GM21367 (cell line): ENCODE measurements around the gene DHRS9.
A peak's percentile ranks its signal among the peaks of the same experiment; 100 is the strongest.

Source experiments
- ATAC-seq: cut with Tn5 transposase; IDR thresholded peaks from one replicate; pipeline ENCODE4 v1.9.1; 2021; ENCODE audit not compliant: unreplicated experiment

DHRS9 gene

DNA sequence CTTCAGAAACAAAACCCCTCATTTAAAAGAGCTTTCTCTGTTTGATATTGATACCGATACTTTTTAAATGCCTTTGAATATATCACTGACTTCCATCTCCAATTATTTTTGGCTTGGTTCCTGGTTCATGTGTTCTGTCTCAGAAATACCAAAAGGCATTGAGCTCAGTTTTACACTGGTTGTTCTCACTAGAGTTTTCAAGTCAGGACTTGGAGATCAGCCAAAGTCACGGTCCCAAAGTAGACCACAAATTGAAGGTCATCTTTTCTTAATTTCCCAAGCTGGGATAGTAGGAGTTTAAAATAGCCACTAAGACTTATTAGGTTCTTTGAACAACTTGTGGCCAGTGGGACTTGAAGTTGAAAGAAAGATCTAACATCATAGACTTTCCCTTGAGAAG lies 24.2 kb downstream of the DHRS9 start:
- no peak for ATAC-seq

- ATAC-seq: no peak
These were observed 25.3 kb downstream of the DHRS9 start for GRCh38 chr2:169094676-169095075.

GRCh38 chr2:169095621-169096105 lies 26.3 kb downstream of the DHRS9 start:
- no peak for ATAC-seq

GRCh38 chr2:169104848-169105247 lies 35.5 kb downstream of the DHRS9 start:
- ATAC-seq: no peak

GRCh38 chr2:169105476-169105875 lies 36.1 kb downstream of the DHRS9 start:
- ATAC-seq: no peak

DNA sequence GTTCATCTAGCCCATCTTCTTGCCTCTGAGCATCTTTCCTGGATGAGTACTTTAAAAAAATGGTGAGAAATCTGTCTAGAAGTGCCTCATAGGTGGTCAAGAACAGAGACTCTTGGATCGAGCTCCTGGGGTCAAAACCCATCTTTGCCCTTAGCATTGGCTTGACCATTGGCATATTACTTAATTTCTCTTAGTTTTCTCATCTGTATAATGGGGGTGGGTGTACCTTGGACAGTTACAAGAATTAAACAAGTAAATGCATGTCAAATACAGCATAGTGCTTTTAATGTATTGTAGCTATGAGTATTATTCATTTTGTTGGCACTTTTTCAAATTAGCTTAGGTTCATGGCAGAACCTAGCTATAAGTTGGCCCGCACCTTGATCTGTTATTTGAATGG lies 36.8 kb downstream of the DHRS9 start:
- ATAC-seq: no peak

DNA sequence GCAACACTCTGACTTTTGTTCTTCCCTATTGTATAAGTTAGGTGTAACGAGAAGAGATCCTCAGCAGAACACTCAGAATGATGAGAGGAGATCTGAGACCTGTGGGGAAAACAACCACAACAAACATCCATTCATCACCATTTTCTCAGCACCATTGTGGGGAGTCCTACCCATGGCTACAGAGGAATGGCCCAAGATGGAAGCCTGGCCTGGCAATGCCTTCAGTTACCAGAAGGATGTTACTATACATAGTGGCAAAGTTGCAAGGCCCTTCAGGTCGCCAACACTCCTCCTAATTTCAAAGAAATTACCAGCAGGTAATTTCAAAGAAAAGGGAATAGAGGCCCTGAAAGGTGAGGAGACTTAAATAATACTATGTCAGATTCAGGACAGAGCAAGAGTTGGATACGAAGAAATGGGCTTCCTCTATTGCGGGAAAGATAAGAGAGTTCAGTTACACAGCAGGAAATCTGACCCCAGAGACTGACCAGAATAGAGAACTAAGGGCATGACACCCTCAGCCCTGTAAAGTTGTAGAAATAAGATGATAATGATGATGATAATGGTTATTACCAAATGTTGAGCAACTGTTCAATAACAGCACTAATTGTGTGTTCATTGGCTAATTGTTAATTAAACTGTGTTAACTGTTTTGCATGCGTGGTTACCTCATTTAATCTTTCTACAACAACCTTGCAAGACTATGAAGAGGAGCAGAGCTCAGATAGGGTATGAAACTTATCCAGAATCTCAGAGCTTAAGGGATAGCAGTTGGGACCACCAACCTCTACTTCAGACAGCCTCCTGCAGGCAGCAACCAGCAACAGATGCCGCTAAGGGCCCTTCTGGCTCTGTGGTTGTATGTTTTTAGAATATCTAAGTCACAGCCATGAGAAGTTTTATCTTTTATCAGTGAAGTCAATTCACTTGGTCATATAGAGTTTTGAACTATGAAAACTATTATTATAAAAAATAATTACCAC lies 37.5 kb downstream of the DHRS9 start:
- no peak for ATAC-seq

DNA sequence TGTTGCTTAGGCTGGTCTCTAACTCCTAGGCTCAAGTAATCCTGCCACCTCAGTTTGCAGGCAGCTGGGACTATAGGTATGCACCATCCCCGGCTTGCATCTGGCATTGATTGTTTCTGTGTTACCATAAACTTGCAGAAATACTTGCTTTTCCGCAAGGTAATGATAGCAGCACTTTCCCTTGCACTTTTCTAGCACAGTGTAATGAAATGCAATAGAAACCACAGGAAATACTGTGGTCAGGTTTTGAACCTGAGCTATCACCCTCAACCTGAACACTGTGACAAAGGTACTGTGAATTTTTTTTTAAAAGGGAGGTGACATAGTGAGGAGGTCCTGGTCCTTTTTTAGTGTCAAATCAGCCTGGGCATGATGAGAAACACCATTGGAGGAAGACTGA lies 38.3 kb downstream of the DHRS9 start:
- ATAC-seq: peak; percentile 93

DNA sequence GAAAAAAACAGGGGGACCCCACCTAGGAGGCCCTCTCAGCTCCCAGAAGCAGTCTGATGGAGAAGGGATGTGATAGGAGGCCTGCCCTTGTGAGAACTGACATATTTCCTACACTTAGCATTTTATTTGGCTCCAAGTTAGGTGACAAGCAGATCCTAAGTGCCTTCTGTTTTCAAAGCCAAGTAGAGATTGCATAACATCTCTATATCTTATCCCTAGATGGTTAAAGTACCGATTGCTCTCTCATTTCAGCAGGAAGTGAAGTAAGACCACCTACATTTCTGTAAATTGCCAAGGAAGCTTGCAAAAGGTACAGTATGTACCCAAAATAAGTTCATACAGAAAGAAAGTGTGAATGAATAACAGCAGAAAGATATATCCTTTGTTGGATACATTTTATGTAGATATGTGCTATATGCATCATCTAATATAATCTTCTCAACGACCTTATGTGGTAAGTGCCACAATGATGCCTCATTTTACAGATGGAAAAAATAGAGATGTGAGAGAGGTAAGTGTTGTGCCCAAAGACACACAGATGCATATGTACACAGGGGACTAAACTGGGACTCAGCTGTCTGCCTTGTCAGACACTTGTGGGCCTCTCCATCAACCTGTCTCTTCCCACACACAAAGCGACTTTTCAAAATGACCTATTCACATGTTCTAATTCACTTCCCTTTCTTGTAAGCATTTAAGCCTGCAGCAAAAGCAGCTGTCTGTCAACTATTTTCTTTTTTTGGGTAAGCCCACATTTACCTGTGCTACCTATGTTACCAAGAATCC lies 38.9 kb downstream of the DHRS9 start:
- ATAC-seq: no peak

DNA sequence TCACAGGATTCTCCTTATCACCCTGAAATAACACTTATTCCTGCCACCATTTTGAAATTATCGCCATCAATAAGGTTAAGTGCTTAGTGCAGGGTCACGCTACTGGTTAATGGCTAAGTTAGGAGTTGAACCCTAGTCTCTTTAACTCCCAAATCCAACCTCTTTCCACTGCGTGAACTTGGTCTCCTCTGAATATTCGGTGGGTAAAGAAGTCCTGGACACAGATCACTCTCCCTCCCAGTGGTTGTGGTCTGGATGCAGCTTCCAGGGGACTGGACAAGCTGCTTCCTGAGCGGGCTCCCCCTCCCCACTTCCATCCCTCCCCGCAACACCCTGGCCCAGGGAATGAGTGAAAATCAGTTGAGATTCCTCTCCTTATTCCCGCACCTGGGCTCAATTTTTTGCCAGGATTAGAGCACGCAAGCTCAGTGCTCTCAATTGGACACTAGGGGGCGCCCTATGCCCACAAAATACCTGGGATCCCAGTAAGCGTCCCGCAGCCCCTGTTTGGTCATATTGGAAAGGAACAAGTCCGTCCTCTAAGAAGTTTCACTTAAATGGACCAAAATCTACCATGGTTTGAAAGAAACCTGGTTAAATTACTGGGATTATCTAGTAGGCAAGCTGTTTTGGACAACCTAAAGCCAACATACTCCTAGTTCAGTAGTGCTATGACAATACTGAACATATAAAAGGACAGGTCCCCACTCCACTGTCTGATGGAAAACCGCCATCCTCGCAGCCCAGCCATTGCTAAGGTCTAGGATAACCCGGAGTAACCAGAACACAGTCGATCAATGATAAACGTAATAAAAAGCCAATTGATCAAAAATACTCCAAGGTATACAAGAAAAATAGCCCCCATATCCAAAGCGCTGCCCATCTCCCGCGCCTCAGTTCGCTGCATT lies 40.4 kb downstream of the DHRS9 start:
- peak; percentile 49 for ATAC-seq

- ATAC-seq: no peak
These were observed 41.1 kb downstream of the DHRS9 start for GRCh38 chr2:169110419-169110818.

GRCh38 chr2:169110916-169111315 lies 41.6 kb downstream of the DHRS9 start:
- ATAC-seq: no peak

DNA sequence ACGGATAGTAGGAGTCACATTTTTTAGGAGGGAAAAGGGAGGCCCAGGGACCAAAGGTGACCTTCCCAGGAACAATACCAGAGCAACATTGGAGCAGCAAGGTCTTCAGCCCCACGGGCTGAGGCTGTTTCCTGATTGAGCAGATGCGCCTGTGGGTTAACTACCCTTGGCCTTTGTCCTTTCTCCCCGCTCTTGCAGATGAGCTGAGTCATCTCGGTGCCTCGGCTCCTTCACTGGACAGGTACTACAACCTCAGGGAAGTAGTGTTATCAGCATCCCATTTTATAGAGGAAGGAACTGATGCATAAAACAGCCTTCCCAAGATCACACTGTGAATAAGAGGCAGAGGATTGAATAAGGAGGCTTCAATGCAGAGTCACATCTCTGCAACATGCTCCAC lies 43.5 kb downstream of the DHRS9 start:
- no peak for ATAC-seq

DNA sequence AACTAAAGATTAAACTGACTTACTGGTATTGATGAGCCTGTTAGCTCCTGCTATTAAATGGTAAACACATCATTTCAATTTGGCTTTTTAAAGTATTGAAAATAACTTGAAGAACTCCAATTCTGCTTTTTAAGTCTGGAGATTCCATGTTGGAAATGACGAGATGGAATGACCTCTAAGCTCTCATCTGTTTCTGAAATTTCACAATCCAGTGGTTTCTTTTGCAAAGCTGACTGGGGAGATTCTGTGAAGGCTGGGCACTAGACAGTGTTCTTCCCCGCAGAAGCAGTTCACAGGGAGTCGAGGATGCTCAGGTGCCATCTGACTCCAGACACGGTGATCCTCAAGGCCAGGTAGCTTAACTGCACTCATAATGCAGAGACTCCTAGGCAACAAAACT lies 44.7 kb downstream of the DHRS9 start:
- ATAC-seq: no peak

- no peak for ATAC-seq
These were observed 47.0 kb downstream of the DHRS9 start for GRCh38 chr2:169116327-169116726.

DNA sequence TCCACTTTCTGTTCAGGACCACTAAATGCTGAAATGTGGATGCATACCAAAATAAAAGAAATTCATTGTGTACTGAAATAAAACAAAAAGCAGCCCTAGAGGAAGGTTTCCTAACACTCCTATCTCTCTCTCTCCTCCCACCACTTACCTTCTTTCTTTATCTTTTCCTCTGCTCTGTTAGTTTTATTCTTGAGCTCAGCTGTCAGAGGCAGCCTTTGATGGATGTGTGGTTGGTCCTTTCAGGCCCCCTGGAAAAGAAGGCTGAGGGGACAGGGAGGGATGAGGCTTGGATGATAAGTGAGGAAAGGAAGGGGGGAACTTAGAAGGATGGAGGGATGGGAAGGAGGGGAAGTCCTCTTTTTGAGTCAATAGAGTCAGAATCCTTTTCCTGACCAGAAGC lies 47.6 kb downstream of the DHRS9 start:
- ATAC-seq: no peak

DNA sequence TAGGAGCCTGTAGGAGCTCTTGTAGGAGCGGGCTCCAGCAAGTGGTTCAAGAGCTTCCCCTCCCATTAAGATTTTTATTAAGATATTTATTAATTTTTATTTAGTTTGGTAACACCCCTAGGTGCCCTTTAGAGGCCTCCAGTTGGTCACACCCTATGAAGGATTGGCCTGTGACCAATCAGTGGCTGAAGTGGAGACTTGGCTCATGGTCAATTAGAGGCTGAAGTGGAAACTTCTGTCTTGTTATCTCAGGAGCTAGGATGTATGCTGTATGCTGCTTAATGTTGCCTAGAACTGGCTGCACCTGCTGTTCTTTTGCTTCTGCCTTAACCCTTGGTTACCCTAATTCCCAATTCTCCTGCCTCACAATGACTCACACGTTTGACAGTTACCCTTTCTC lies 48.7 kb downstream of the DHRS9 start:
- no peak for ATAC-seq

- no peak for ATAC-seq
These were observed 49.9 kb downstream of the DHRS9 start for GRCh38 chr2:169119123-169119760.

GRCh38 chr2:169119851-169120250 lies 50.5 kb downstream of the DHRS9 start:
- ATAC-seq: no peak

DNA sequence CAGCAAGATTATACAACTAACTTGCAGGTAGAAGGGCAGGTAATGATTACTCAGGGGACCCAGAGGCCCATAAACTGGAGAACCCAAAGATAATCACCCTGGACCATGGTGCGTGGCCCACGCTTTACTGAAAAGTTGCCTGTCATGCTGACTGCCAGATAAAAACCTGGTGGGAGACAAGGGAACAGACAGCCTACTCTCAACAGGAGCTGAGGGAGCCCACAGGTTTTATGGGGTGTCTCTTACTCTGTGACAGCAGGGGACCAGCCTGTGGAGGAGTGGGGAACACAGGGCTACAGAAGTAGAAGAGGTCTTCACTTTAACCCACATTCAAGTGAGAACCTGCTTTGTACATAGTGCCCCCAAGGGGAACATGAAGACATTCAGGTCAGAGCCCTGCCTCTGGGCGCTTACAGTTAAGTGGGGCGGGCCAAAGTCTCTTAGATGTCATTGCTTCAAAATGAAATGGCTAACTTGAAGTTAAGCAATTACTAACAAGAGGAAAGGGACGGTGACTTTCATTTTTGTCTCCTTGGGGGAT lies 60.4 kb downstream of the DHRS9 start:
- ATAC-seq: no peak
